Stimulated activated CD4-positive, alpha-beta T cell treated with anti-CD3 and anti-CD28 coated beads, Interleukin-1b, Interleukin-23, amount 100 ng/mL, for 24 hours (primary cell): Measurements from ENCODE around the gene HIP1.
"Not testable (repeated sequence)": the region's sequence is repeated elsewhere in the genome, so short reads cannot be mapped to it uniquely, and the experiment has no call there.

Experiments
- DNase-seq, 4 experiments: peaks; one replicate each; pipeline ENCODE4 v3.0.0-alpha.2; 2020; ENCODE audit warnings: low read depth in 4 of 4, low spot score in 1 of 4

The HIP1 gene

DNA sequence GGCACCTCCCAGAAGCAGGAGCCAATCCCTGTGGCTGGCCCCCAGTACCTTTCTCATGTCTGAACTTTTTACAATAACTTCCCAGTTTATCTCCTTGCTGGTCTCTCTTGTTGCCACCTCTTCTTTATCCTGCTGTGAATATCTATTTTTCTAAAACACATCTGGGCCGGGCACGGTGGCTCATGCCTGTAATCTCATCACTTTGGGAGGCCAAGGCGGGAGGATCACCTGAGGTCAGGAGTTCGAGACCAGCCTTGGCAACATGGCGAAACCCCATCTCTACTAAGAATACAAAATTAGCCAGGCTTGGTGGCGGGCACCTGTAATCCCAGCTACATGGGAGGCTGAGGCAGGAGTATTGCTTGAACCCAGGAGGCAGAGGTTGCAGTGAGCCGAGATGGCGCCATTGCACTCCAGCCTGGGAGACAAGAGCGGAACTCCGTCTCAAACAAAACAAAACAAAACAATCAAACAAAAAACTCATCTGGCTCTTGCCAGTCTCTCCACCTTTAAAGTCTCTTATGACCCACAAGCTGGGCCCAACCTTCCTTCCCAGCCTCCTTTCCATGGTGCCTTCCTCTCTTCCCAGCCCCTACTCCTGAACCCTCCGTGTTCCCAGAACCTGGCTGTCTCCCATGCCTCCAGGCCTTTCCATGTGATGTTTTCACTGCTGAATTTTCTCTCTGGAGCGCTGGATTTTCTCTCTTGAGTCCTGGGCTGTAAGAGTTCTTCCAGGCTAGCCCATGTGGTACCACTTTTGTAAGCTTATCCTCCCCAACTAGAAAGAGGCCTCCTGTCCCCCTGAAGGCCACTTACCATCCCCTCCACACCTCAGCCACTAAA is 51.3 kb downstream of the HIP1 start:
- DNase-seq, result no peak

- no peak for DNase-seq
Observed at GRCh38 chr7:75686551-75686950, 52.2 kb downstream of the HIP1 start.

DNA sequence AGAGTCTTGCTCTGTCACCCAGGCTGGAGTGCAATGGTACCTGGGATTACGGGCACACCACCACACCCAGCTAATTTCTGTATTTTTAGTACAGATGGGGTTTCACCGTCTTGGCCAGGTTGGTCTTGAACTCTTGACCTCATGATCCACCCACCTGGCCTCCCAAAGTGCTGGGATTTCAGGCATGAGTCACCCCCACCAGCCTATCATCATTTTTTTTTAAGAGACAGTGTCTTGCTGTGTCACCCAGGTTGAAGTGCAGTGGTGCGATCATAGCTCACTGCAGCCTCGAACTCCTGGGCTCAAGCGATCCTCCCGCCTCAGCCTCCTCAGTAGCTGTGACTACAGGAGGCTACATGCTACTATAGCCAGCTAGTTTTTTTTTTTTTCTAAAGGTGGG is 56.7 kb downstream of the HIP1 start:
- not testable (repeated sequence) for DNase-seq

- no peak for DNase-seq
Observed at GRCh38 chr7:75679060-75679459, 59.7 kb downstream of the HIP1 start.

GRCh38 chr7:75669579-75669978 is 69.2 kb downstream of the HIP1 start:
- no peak for DNase-seq

- no peak for DNase-seq
Observed at GRCh38 chr7:75667938-75668337, 70.8 kb downstream of the HIP1 start.

DNA sequence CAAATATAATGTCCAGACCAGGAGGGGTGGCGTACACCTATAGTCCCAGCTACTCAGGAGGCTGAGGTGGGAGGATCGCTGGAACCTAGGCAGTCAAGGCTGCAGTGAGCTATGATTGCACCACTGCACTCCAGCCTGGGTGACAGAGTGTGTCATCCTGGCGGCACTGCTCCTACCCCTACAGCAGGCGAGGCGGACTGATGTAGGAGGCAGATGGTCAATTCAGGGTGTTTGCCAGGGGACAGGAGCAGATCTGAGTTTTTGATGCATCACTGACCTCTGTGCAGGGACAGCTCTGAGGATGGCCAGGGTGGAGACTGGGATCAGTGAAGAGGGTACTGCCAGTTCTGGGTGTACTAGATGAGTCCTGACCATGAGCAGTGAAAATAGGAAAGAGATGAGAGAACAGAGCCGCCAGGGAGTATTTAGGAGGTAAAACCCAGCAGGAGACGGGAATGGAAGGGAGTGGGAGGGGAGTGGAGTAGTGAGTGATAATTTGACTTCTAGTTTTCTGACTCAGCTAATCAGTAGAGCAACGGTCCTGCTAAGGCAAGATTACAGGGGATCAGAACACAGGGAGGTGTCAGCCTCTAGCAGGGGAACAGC is 75.3 kb downstream of the HIP1 start:
- no peak for DNase-seq

DNA sequence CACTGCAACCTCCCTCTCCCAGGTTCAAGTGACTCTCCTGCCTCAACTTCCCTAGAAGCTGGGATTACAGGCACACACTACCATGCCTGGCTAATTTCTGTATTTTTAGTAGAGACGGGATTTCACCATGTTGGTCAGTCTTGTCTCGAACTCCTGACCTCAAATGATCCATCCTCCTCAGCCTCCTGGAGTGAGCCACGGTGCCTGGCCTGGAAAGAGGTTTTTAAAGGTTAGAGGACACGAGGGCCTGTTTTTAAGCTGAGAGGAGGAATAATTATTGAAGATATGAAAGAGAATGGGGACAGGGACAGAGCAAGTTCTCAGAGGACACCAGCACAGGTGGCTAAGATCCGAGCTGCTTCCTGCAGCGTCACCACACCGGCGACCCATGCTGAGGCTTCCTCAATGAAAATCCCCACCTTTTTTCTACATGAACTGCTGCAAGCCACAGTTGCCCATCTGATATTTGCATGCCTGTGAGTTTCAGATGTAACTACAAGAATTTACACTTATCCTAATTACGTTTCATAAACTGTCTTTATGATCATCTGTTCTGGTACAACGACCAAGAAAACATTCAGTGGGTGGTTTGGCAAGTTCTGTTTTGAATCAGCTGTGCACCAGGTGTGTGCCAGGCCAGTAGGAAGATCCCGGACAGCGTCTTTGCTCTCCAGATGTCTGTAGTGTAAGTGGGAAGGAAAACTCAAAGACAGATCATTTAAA is 76.0 kb downstream of the HIP1 start:
- DNase-seq, result no peak

GRCh38 chr7:75660566-75661215 is 78.0 kb downstream of the HIP1 start:
- no peak for DNase-seq

- no peak for DNase-seq
Observed at GRCh38 chr7:75658802-75659201, 79.9 kb downstream of the HIP1 start.

GRCh38 chr7:75658369-75658768 is 80.4 kb downstream of the HIP1 start:
- DNase-seq, result no peak

GRCh38 chr7:75657866-75658265 is 80.9 kb downstream of the HIP1 start:
- DNase-seq, result no peak

GRCh38 chr7:75656740-75657139 is 82.0 kb downstream of the HIP1 start:
- DNase-seq, result no peak

DNA sequence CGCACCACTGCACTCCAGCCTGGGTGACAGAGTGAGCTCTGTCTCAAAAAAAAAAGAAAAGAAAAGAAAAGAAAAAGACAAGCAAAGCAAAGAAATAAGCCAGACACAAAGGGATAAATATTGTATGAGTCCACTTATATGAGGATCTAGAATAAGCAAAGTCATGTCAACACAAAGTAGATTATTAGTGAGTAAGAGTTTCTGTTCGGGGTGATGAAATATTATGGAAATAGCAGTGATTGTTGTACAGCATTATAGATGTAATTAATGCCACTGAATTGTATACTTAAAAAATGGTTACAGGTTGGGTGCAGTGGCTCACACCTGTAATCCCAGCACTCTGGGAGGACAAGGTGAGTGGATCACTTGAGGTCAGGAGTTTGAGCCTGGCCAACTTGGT is 83.2 kb downstream of the HIP1 start:
- no peak for DNase-seq

DNA sequence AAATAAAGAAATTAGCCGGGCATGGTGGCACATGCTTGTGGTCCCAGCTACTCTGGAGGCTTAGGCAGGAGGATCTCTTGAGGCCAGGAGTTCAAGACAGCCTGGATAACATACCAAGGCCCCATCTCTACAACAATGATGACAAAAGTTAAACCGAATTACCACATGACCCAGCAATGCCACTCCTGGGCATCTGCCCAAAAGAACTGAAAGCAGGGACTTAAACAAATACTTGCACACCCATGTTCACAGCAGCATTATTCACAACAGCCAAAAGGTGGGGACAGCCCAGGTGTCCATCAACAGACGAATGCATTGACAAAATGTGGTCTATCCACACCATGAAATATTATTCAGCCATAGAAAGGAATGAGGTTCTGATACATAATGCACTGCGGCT is 83.9 kb downstream of the HIP1 start:
- DNase-seq, result no peak

- no peak for DNase-seq
Observed at GRCh38 chr7:75653651-75654050, 85.1 kb downstream of the HIP1 start.

DNA sequence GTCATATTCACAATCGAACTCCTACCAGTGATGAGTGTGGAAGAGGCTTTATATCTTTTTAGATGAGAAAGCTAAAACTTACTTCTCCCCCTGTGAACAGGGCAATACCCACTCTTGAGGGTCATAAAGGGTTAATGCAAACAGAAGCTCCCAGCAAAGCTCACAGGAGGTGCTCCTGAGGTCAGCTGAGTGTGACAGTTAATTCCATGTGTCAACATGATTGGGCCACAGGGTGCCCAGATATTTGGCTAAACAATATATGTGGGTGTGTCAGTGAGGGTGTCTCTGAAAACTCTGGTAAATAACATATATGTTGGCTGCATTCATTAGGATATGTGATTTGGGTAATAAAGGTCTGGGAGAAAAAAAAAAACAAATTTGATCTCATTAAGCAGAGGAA is 86.0 kb downstream of the HIP1 start:
- DNase-seq, result no peak

GRCh38 chr7:75650681-75651080 is 88.1 kb downstream of the HIP1 start:
- no peak for DNase-seq

- no peak for DNase-seq
Observed at GRCh38 chr7:75650062-75650461, 88.7 kb downstream of the HIP1 start.

- DNase-seq, result no peak
Observed at GRCh38 chr7:75649462-75649861, 89.3 kb downstream of the HIP1 start.

- no peak for DNase-seq
Observed at GRCh38 chr7:75647709-75648438, 90.9 kb downstream of the HIP1 start.
